ENCODE data around the gene TTLL3.
"Not testable (repeated sequence)": the region's sequence is repeated elsewhere in the genome, so short reads cannot be mapped to it uniquely, and the experiment has no call there.

Gene TTLL3

DNA sequence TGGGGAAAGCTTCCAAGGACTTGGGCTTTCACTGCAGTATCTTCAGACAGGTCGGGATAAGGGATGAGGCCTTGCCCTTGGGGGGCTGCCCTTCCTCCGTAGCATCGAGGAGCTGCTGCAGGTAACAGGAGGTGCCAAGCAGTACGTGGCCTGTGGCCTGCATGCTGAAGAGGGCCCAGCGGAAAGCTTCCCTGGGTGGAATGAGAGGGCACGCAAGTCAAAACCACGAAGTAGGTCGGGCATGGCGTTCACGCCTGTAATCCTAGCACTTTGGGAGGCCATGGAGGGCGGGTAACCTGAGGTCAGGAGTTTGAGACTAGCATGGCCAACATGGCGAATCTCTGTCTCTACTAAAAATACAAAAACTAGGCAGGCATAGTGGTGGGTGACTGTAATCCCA lies 57.0 kb downstream of the TTLL3 start:
- H3K36me3 ChIP-seq = no peaks in the 10 kb centered on the region
- intact Hi-C loops (cut with DNase I; ENCODE audit: low total_unique reads) = no loop called here

DNA sequence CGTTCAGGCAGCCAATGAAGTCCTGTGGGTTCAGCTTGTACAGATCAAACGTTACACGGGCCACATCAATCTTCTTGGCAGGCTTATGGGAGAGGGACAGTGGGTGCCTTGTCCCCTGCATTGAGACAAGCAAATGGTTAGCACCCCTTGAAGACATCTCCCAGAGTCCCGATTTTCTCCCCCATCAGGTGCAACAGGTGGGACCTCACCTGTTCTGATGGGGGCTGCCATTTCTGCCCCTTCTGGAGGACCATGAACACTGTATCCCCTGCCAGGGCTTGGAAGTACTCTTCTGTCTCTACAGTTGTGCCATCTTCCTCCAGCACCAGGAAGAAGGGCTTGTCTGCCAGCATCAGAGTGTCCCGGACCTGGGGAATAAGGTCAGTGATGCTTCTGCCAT lies 59.9 kb downstream of the TTLL3 start:
- peaks cover 0 to 22% (median 10%) of the 10 kb centered on the region in 4 donors for H3K4me1 ChIP-seq
- no peak overlapping the region for H3K27ac ChIP-seq
- TF ChIP-seq, protein P1, sequence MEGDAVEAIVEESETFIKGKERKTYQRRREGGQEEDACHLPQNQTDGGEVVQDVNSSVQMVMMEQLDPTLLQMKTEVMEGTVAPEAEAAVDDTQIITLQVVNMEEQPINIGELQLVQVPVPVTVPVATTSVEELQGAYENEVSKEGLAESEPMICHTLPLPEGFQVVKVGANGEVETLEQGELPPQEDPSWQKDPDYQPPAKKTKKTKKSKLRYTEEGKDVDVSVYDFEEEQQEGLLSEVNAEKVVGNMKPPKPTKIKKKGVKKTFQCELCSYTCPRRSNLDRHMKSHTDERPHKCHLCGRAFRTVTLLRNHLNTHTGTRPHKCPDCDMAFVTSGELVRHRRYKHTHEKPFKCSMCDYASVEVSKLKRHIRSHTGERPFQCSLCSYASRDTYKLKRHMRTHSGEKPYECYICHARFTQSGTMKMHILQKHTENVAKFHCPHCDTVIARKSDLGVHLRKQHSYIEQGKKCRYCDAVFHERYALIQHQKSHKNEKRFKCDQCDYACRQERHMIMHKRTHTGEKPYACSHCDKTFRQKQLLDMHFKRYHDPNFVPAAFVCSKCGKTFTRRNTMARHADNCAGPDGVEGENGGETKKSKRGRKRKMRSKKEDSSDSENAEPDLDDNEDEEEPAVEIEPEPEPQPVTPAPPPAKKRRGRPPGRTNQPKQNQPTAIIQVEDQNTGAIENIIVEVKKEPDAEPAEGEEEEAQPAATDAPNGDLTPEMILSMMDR (IDR thresholded peaks at IDR 0.05) = no peak
- intact Hi-C loops (cut with DNase I; ENCODE audit: low total_unique reads) = no loop called here
- no peak overlapping the region for H3K4me3 ChIP-seq
- DNase-seq = no peak
- no peaks in the 10 kb centered on the region for H3K36me3 ChIP-seq
- H3K9me3 ChIP-seq = no peaks in the 10 kb centered on the region
- H3K27me3 ChIP-seq = no peaks in the 10 kb centered on the region

More for the DNA sequence above, 57.0 kb downstream of the TTLL3 start:
- peak overlapping the region; percentile 78 to 79 for H3K27ac ChIP-seq
- no peaks in the 10 kb centered on the region for H3K9me3 ChIP-seq
- no peaks in the 10 kb centered on the region for H3K27me3 ChIP-seq
- no peak for DNase-seq
- TF ChIP-seq, protein P1 (IDR thresholded peaks at IDR 0.05) = no peak
- no peak overlapping the region for H3K4me3 ChIP-seq
- H3K4me1 ChIP-seq = peaks cover 0 to 49% (median 27%) of the 10 kb centered on the region in 4 donors

DNA sequence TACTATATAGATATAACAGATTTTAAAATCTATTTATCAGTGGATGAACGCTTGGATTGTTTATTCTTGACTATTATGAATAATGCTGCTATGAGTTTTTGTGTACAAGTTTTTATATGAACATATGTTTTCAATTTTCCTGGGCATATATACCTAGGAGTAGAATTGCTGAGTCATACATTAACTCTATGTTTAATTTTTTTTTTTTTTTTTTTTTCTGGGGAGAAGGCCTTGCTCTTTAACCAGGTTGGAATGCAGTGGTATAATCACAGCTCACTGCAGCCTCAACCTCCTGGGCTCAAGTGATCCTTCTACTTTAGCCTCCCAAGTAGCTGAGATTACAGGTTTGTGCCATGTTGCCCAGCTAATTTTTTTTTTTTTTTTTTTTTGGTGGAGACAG lies 60.9 kb downstream of the TTLL3 start:
- no peak for DNase-seq
- Histone ChIP-seq H3K27ac (no peak overlapping the region), H3K36me3 (no peaks in the 10 kb centered on the region), H3K4me3 (no peak overlapping the region), H3K4me1 (peaks cover 0 to 12% (median 2%) of the 10 kb centered on the region in 4 donors), H3K9me3 (no peaks in the 10 kb centered on the region), H3K27me3 (no peaks in the 10 kb centered on the region)
- intact Hi-C loops (cut with DNase I; ENCODE audit: low total_unique reads) = no loop called here
- TF ChIP-seq, protein P1 (IDR thresholded peaks at IDR 0.05) = no peak

DNA sequence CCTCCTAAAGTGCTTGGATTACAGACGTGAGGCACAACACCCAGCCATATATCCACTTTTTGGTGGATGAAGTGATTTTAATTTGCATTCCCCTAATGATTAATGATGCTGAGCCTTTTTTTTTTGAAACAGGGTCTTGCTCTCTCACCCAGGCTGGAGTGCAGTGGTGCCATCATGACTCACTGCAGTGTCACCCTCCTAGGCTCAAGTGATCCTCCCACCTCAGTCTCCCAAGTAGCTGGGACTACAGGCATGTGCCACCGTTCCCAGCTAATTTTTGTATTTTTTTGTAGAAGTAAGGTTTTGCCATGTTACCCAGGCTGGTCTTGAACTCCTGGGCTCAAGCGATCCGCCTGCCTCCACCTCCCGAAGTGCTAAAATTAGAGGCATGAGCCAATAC lies 62.0 kb downstream of the TTLL3 start:
- H3K4me1 ChIP-seq; H3K27ac ChIP-seq; H3K9me3 ChIP-seq; intact Hi-C loops (cut with DNase I; ENCODE audit: low total_unique reads); H3K36me3 ChIP-seq; H3K4me3 ChIP-seq; DNase-seq; H3K27me3 ChIP-seq: not testable (repeated sequence)

DNA sequence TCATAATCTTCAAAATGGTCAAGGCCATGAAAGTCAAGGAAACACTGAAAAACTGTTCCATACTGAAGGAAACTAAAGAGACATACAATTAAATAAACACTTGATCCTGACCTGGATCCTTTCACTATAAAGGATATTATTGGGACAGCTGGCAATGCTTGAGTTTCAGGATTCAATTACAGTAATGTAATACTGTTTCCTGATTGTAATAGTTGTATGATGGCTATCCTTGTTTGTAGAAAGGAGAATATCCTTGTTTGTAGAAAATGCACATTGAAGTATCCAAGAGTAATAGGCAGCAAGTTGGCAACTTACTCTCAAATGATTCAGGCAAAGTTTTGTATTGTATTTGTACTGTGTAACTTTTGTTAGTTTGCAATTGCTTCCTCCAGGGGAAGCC lies 65.4 kb downstream of the TTLL3 start:
- Histone ChIP-seq H3K9me3 (no peaks in the 10 kb centered on the region), H3K27ac (no peak overlapping the region), H3K4me1 (no peaks in the 10 kb centered on the region), H3K27me3 (no peaks in the 10 kb centered on the region), H3K4me3 (no peak overlapping the region), H3K36me3 (no peaks in the 10 kb centered on the region)
- intact Hi-C loops (cut with DNase I; ENCODE audit: low total_unique reads) = no loop called here
- TF ChIP-seq, protein P1 (IDR thresholded peaks at IDR 0.05) = no peak
- DNase-seq = no peak

DNA sequence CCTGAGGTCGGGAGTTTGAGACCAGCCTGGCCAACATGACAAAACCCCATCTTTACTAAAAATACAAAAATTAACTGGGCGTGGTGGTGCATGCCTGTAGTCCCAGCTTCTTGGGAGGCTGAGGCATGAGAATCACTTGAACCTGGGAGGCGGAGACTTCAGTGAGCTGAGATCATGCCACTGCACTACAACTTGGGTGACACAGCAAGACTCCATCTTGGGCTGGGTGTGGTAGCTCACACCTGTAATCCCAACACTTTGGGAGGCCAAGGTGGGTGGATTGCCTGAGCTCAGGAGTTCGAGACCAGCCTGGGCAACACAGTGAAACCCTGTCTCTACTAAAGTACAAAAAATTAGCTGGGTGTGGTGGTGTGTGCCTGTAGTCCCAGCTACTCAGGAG lies 66.2 kb downstream of the TTLL3 start:
- H3K27me3 ChIP-seq; DNase-seq; H3K27ac ChIP-seq; H3K4me1 ChIP-seq; H3K4me3 ChIP-seq; intact Hi-C loops (cut with DNase I; ENCODE audit: low total_unique reads); H3K36me3 ChIP-seq; H3K9me3 ChIP-seq: not testable (repeated sequence)

DNA sequence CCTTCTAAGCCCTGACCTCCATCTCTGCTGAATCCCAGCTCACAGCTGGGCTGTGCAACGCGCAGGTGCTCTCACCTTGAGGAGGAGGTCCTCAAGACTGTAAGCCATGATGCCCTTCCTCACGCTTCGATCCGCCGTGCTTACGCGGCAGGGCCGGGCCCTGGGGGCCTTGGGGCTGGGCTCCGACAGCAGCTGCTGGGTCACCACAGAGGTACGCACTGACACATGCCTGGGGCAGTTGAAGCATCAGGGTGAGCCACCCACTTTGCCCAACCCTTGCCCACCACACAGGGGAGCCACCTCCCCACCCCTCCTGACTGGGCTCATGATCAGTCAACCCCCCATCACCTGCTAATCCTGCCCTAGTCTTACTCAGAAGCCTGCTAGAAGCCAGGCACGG lies 66.9 kb downstream of the TTLL3 start:
- no peak for DNase-seq
- Histone ChIP-seq H3K9me3 (no peaks in the 10 kb centered on the region), H3K27ac (no peak overlapping the region), H3K4me1 (no peaks in the 10 kb centered on the region), H3K4me3 (no peak overlapping the region), H3K36me3 (no peaks in the 10 kb centered on the region), H3K27me3 (no peaks in the 10 kb centered on the region)
- TF ChIP-seq, protein P1 (IDR thresholded peaks at IDR 0.05) = no peak
- intact Hi-C loops (cut with DNase I; ENCODE audit: low total_unique reads) = no loop called here
